GM06990 (cell line): ENCODE data around the gene MYEOV.

Source experiments
- DNase-seq: peaks from one replicate; pipeline ENCODE4 v3.0.0-alpha.2; 2011; ENCODE audit not compliant: insufficient read length; ENCODE audit errors: extremely low read depth
- H3K27me3 ChIP-seq: replicated peaks from 2 replicates; pipeline ENCODE4 v1.6.0; 2011; ENCODE audit warnings: low read length; ENCODE audit not compliant: control insufficient read depth, insufficient read depth
- H3K36me3 ChIP-seq: 2 replicates; pipeline ENCODE4 v1.5.1; 2011; ENCODE audit warnings: low read length; ENCODE audit not compliant: control insufficient read depth, insufficient read depth
- H3K4me3 ChIP-seq: replicated peaks from 2 replicates; pipeline ENCODE4 v1.5.1; 2011; ENCODE audit warnings: low read depth, mild to moderate bottlenecking, control low read depth, low read length
- CTCF ChIP-seq: IDR thresholded peaks from 2 replicates; pipeline ENCODE4 v1.5.1; 2011; ENCODE audit warnings: low read length, control low read depth, mild to moderate bottlenecking, inconsistent platforms; ENCODE audit not compliant: insufficient read depth, poor library complexity, severe bottlenecking

The MYEOV gene

DNA sequence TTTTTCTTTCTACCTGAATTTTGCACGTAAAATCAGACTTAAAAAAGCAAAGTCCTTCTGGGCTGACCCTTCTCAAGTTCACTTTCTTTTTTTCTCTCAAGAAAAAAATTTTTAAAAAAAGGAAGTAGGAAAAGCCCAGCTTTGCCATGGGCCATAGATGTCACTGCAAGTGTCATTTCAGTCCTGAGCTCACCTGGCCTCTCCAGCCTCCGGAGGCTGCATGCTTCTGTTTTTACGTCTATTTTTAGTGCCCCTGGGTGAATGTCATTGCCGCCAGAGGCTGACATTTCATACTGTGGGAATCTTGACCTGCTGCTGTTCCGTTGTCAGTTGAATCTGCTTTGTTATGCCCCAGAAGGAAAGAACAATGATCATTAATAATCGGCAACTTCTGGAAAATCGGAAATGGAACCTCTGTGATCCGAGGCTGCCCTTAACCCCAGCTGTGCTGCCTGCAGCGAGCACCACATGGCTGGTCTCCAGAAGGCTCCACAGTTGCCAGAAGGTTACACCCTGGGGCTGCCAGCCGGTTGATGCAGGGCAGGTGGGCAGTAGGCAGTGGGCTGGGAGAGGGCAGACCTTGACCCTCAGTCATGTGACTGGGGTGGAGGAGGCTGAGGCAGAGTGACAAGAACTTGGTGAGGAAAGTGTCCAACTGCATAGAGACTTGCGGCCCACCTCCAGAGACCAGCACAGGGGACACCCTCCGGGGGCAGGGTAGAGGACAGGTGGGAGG, 16.7 kb upstream of the MYEOV start:
- no peak for TF ChIP-seq CTCF
- H3K4me3 ChIP-seq, result peak overlapping the region; percentile 11; the same call in 1 of the 2 replicates
- H3K27me3 ChIP-seq, result no peaks in the 10 kb centered on the region
- DNase-seq, result peak; percentile 36
- no peaks in the 10 kb centered on the region for H3K36me3 ChIP-seq

DNA sequence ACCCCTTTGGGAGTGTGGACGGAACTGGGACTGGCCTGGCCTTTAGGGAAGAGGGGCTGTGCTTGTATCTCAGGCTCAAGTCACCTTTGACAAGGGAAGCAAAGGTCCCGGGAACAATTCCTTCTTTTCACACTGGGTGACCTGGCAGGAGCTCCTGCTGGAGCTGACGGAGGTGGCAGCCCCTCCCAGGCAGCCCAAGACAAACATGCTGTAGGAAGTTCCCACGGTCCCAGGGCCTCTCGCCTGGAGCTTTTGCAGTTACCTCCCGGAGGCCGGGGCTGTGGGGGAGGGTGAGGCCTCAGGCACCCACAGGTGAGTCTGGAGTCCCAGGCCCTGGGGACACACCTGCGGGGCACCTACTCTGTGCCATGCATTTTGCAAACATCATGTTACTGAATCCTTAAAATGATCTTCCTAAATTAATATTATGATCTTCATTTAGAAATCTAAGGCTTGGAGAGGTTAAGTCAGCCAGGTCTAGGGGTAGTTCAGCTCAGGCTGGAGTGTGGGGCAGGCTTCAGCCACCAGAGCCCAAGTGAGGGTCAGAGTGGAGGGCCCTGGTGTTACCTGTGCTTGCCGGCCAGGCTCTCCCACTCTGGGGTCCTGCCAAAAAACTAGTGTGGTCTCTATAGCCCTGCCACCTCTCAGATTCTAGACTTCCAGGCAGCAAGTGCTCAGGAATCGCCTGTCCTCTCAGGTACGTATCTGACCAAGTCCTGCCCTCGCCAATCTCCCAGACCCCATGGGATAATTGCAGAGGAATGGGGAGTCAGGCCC, 15.7 kb upstream of the MYEOV start:
- no peak for TF ChIP-seq CTCF
- H3K4me3 ChIP-seq, result no peak overlapping the region
- no peak for DNase-seq
- no peaks in the 10 kb centered on the region for H3K27me3 ChIP-seq
- H3K36me3 ChIP-seq, result no peaks in the 10 kb centered on the region

GRCh38 chr11:69280451-69280850, 13.5 kb upstream of the MYEOV start:
- no peak overlapping the region for H3K4me3 ChIP-seq
- no peaks in the 10 kb centered on the region for H3K27me3 ChIP-seq
- H3K36me3 ChIP-seq, result no peaks in the 10 kb centered on the region
- no peak for DNase-seq
- TF ChIP-seq CTCF, result no peak

GRCh38 chr11:69280994-69281393, 13.0 kb upstream of the MYEOV start:
- H3K36me3 ChIP-seq, result no peaks in the 10 kb centered on the region
- no peak for DNase-seq
- H3K27me3 ChIP-seq, result no peaks in the 10 kb centered on the region
- no peak overlapping the region for H3K4me3 ChIP-seq
- no peak for TF ChIP-seq CTCF

DNA sequence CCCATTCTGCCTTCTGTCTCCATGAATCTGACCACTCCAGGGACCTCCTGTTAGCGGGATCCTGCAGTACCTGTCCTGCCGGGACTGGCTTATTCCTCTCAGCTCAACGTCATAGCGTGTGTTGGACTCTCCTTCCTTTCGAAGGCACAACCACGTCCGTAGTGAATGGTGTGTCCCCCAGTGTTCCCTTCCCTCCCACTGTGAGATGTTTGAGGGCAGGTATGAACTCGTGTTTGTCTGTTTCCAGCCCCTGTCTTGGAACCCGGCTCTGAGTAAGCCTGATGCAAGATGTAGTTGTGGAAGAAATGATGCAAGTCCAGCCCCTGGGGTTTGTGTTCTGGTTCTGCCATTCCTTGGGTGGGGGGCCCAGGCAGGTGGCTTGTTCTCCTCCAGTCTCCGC, 10.5 kb upstream of the MYEOV start:
- no peak overlapping the region for H3K4me3 ChIP-seq
- no peak for TF ChIP-seq CTCF
- no peaks in the 10 kb centered on the region for H3K27me3 ChIP-seq
- no peak for DNase-seq
- H3K36me3 ChIP-seq, result no peaks in the 10 kb centered on the region
